ENCODE measurements around the gene CNIH2.

Gene CNIH2

DNA sequence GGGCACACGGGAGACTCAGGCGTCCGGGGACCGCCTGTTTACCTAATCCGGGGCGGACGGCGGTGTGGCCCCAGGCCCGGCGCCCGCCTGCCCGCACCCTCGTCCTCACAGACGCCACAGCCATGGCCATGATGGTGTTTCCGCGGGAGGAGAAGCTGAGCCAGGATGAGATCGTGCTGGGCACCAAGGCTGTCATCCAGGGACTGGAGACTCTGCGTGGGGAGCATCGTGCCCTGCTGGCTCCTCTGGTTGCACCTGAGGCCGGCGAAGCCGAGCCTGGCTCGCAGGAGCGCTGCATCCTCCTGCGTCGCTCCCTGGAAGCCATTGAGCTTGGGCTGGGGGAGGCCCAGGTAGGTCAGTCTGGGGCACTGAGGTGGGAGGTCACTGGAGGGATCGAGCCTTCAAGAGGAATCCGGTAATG lies 19.5 kb upstream of the CNIH2 start:
- peak overlapping the region; percentile 85 to 94 for H3K4me3 ChIP-seq (ENCODE audit: insufficient read depth in 1 of 2, low read depth in 1 of 2, low read length in 2 of 2)
- WGBS = 13% methylated on average over 28 of the region's 28 CpGs
- DNase-seq = no peak
- no peak overlapping the region for H2AFZ ChIP-seq (ENCODE audit: low read depth, low read length)
- no peak overlapping the region for H3K27ac ChIP-seq (ENCODE audit: low read length, poor library complexity, severe bottlenecking)
- H3K9ac ChIP-seq (ENCODE audit: low read length) = peak overlapping the region; percentile 92
- H4K8ac ChIP-seq (ENCODE audit: low read length) = peak overlapping the region; percentile 68
- H2BK5ac ChIP-seq (ENCODE audit: low read depth, low read length, poor library complexity, severe bottlenecking) = no peak overlapping the region
- H3K36me3 ChIP-seq (ENCODE audit: control insufficient read depth in 1 of 2, insufficient read depth in 2 of 2, low read depth in 1 of 2, low read length in 2 of 2) = peaks cover 39 to 46% of the 10 kb centered on the region in 2 experiments
- H3K4me1 ChIP-seq (ENCODE audit: control insufficient read depth, insufficient read depth, low read depth, low read length) = peaks cover 14% of the 10 kb centered on the region
- peak overlapping the region in 1 of 2 experiments; percentile 43 for H3K4ac ChIP-seq (ENCODE audit: low read depth in 1 of 2, low read length in 2 of 2)
- peak overlapping the region in 1 of 2 experiments; percentile 2 for H3K14ac ChIP-seq (ENCODE audit: low read length in 2 of 2)
- H3K27me3 ChIP-seq (ENCODE audit: control insufficient read depth in 1 of 2, insufficient read depth in 1 of 2, low read length in 2 of 2) = no peaks in the 10 kb centered on the region
- H4K91ac ChIP-seq (ENCODE audit: low read length) = peak overlapping the region; percentile 76
- H2BK12ac ChIP-seq (ENCODE audit: low read length in 2 of 2) = no peak overlapping the region
- no peak overlapping the region for H2AK5ac ChIP-seq (ENCODE audit: low read length, severe bottlenecking)
- H3K4me2 ChIP-seq (ENCODE audit: low read length, poor library complexity, severe bottlenecking) = peak overlapping the region; percentile 98
- peak overlapping the region in 1 of 2 experiments; percentile 48 for H3K18ac ChIP-seq (ENCODE audit: low read depth in 1 of 2, low read length in 2 of 2)
- peak overlapping the region in 1 of 2 experiments; percentile 24 for H3K23ac ChIP-seq (ENCODE audit: low read length in 2 of 2)
- no peak overlapping the region for H2BK120ac ChIP-seq (ENCODE audit: low read depth, low read length)
- H3K79me1 ChIP-seq (replicated peaks; ENCODE audit: low read length, poor library complexity, severe bottlenecking) = peaks cover 32% of the 10 kb centered on the region
- no peaks in the 10 kb centered on the region for H3K9me3 ChIP-seq (ENCODE audit: control insufficient read depth, low read length)
- no peak overlapping the region for H2BK15ac ChIP-seq (ENCODE audit: low read depth, poor library complexity, severe bottlenecking)

DNA sequence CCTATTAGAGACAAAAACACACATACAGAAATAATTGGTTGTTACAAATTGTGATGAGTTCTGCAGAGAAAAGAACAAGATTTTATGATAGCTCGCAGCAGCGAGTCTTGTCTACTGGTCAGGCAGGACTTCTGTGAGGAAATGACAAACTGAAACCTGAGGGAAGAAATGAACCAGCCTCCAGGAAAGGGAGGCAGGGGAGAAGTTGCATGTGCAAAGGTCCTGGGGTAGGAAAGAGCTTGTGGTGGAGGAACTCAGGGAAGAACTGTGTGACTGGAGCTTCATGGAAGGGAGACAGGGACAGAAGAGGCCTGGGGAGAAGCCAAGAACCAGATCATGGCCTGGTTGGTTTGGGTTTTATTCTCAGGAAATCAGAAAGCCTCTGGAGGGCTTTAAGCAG lies 18.8 kb upstream of the CNIH2 start:
- no peak overlapping the region for H3K4me2 ChIP-seq (ENCODE audit: low read length, poor library complexity, severe bottlenecking)
- H3K27me3 ChIP-seq (ENCODE audit: control insufficient read depth in 1 of 2, insufficient read depth in 1 of 2, low read length in 2 of 2) = no peaks in the 10 kb centered on the region
- no peak overlapping the region for H3K27ac ChIP-seq (ENCODE audit: low read length, poor library complexity, severe bottlenecking)
- no peak overlapping the region for H2BK120ac ChIP-seq (ENCODE audit: low read depth, low read length)
- H2AFZ ChIP-seq (ENCODE audit: low read depth, low read length) = no peak overlapping the region
- no peak overlapping the region for H3K23ac ChIP-seq (ENCODE audit: low read length in 2 of 2)
- H3K14ac ChIP-seq (ENCODE audit: low read length in 2 of 2) = no peak overlapping the region
- H3K4me1 ChIP-seq (ENCODE audit: control insufficient read depth, insufficient read depth, low read depth, low read length) = peaks cover 14% of the 10 kb centered on the region
- WGBS = 97% methylated on average over 2 of the region's 2 CpGs
- no peak overlapping the region for H4K91ac ChIP-seq (ENCODE audit: low read length)
- H3K4me3 ChIP-seq (ENCODE audit: insufficient read depth in 1 of 2, low read depth in 1 of 2, low read length in 2 of 2) = no peak overlapping the region
- H3K18ac ChIP-seq (ENCODE audit: low read depth in 1 of 2, low read length in 2 of 2) = no peak overlapping the region
- H2BK12ac ChIP-seq (ENCODE audit: low read length in 2 of 2) = no peak overlapping the region
- no peak overlapping the region for H2BK15ac ChIP-seq (ENCODE audit: low read depth, poor library complexity, severe bottlenecking)
- no peak overlapping the region for H2BK5ac ChIP-seq (ENCODE audit: low read depth, low read length, poor library complexity, severe bottlenecking)
- no peak overlapping the region for H2AK5ac ChIP-seq (ENCODE audit: low read length, severe bottlenecking)
- no peak overlapping the region for H4K8ac ChIP-seq (ENCODE audit: low read length)
- H3K4ac ChIP-seq (ENCODE audit: low read depth in 1 of 2, low read length in 2 of 2) = no peak overlapping the region
- no peaks in the 10 kb centered on the region for H3K9me3 ChIP-seq (ENCODE audit: control insufficient read depth, low read length)
- peaks cover 33% of the 10 kb centered on the region for H3K79me1 ChIP-seq (replicated peaks; ENCODE audit: low read length, poor library complexity, severe bottlenecking)
- no peak for DNase-seq
- H3K9ac ChIP-seq (ENCODE audit: low read length) = peak overlapping the region; percentile 13
- peaks cover 47 to 49% of the 10 kb centered on the region in 2 experiments for H3K36me3 ChIP-seq (ENCODE audit: control insufficient read depth in 1 of 2, insufficient read depth in 2 of 2, low read depth in 1 of 2, low read length in 2 of 2)

DNA sequence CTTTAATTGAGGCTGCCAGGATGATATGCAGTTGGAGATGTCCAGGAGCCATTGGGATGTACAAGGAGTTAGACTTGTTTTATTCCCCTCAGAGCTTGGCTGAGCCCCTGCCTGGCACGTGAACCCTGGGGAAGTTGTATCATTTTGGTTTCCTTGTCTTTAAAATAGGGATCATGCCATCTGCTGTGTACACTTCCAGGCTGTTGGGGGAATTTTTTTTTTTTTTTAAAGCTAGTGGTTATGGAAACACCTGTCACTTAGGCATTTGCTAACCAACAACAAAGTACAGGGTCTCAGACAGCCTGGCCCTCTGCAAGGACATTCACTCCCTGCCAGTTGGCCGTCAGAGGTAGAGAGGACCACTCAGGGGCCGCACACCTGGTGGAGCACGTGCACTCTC lies 18.0 kb upstream of the CNIH2 start:
- DNase-seq = no peak
- H3K4me3 ChIP-seq (ENCODE audit: insufficient read depth in 1 of 2, low read depth in 1 of 2, low read length in 2 of 2) = no peak overlapping the region

DNA sequence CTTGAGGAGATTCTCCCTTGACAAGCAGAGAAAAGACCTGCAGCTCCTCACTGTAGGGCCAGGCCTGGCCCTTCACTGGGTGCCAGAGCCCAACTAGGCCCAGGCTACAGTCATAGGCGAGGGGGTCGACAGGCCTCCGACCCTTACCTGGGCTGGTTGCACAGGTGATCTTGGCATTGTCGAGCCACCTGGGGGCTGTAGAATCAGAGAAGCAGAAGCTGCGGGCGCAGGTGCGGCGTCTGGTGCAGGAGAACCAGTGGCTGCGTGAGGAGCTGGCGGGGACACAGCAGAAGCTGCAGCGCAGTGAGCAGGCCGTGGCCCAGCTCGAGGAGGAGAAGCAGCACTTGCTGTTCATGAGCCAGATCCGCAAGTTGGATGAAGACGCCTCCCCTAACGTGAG lies 16.4 kb upstream of the CNIH2 start:
- Histone ChIP-seq H3K18ac (ENCODE audit: low read depth in 1 of 2, low read length in 2 of 2) (no peak overlapping the region), H3K4ac (ENCODE audit: low read depth in 1 of 2, low read length in 2 of 2) (no peak overlapping the region), H3K4me1 (ENCODE audit: control insufficient read depth, insufficient read depth, low read depth, low read length) (peaks cover 16% of the 10 kb centered on the region), H3K14ac (ENCODE audit: low read length in 2 of 2) (no peak overlapping the region), H2AFZ (ENCODE audit: low read depth, low read length) (no peak overlapping the region), H2BK120ac (ENCODE audit: low read depth, low read length) (peak overlapping the region; percentile 27), H3K36me3 (ENCODE audit: control insufficient read depth in 1 of 2, insufficient read depth in 2 of 2, low read depth in 1 of 2, low read length in 2 of 2) (peaks cover 68 to 73% of the 10 kb centered on the region in 2 experiments), H3K79me1 (replicated peaks; ENCODE audit: low read length, poor library complexity, severe bottlenecking) (peaks cover 44% of the 10 kb centered on the region), H3K27ac (ENCODE audit: low read length, poor library complexity, severe bottlenecking) (no peak overlapping the region), H3K9ac (ENCODE audit: low read length) (no peak overlapping the region), H3K23ac (ENCODE audit: low read length in 2 of 2) (no peak overlapping the region), H2BK5ac (ENCODE audit: low read depth, low read length, poor library complexity, severe bottlenecking) (no peak overlapping the region), H3K27me3 (ENCODE audit: control insufficient read depth in 1 of 2, insufficient read depth in 1 of 2, low read length in 2 of 2) (no peaks in the 10 kb centered on the region), H2BK15ac (ENCODE audit: low read depth, poor library complexity, severe bottlenecking) (no peak overlapping the region), H3K9me3 (ENCODE audit: control insufficient read depth, low read length) (no peaks in the 10 kb centered on the region), H2BK12ac (ENCODE audit: low read length in 2 of 2) (no peak overlapping the region), H3K4me2 (ENCODE audit: low read length, poor library complexity, severe bottlenecking) (no peak overlapping the region), H2AK5ac (ENCODE audit: low read length, severe bottlenecking) (no peak overlapping the region), H4K91ac (ENCODE audit: low read length) (no peak overlapping the region), H4K8ac (ENCODE audit: low read length) (no peak overlapping the region), H3K4me3 (ENCODE audit: insufficient read depth in 1 of 2, low read depth in 1 of 2, low read length in 2 of 2) (peak overlapping the region in 1 of 2 experiments; percentile 11)
- no peak for DNase-seq
- 97% methylated on average over 16 of the region's 16 CpGs for WGBS

More for the DNA sequence above, 18.0 kb upstream of the CNIH2 start:
- Histone ChIP-seq H3K23ac (ENCODE audit: low read length in 2 of 2) (no peak overlapping the region), H2AFZ (ENCODE audit: low read depth, low read length) (no peak overlapping the region), H3K9me3 (ENCODE audit: control insufficient read depth, low read length) (no peaks in the 10 kb centered on the region), H2BK12ac (ENCODE audit: low read length in 2 of 2) (no peak overlapping the region), H3K27ac (ENCODE audit: low read length, poor library complexity, severe bottlenecking) (no peak overlapping the region), H2BK5ac (ENCODE audit: low read depth, low read length, poor library complexity, severe bottlenecking) (no peak overlapping the region), H3K79me1 (replicated peaks; ENCODE audit: low read length, poor library complexity, severe bottlenecking) (peaks cover 36% of the 10 kb centered on the region), H2BK120ac (ENCODE audit: low read depth, low read length) (no peak overlapping the region), H4K91ac (ENCODE audit: low read length) (no peak overlapping the region), H2AK5ac (ENCODE audit: low read length, severe bottlenecking) (no peak overlapping the region), H3K18ac (ENCODE audit: low read depth in 1 of 2, low read length in 2 of 2) (no peak overlapping the region), H3K4me2 (ENCODE audit: low read length, poor library complexity, severe bottlenecking) (no peak overlapping the region), H3K14ac (ENCODE audit: low read length in 2 of 2) (no peak overlapping the region), H2BK15ac (ENCODE audit: low read depth, poor library complexity, severe bottlenecking) (no peak overlapping the region), H3K36me3 (ENCODE audit: control insufficient read depth in 1 of 2, insufficient read depth in 2 of 2, low read depth in 1 of 2, low read length in 2 of 2) (peaks cover 54 to 57% of the 10 kb centered on the region in 2 experiments), H3K4me1 (ENCODE audit: control insufficient read depth, insufficient read depth, low read depth, low read length) (peaks cover 14% of the 10 kb centered on the region), H3K9ac (ENCODE audit: low read length) (no peak overlapping the region), H3K27me3 (ENCODE audit: control insufficient read depth in 1 of 2, insufficient read depth in 1 of 2, low read length in 2 of 2) (no peaks in the 10 kb centered on the region), H4K8ac (ENCODE audit: low read length) (no peak overlapping the region), H3K4ac (ENCODE audit: low read depth in 1 of 2, low read length in 2 of 2) (no peak overlapping the region)
- WGBS = 98% methylated on average over 4 of the region's 4 CpGs

Measured in mesenchymal stem cell (in vitro differentiated cells and primary cell).